GM23338 (cell line): ENCODE results near the gene TBC1D7. TPM values are rescaled to one million over a fixed set of nuclear protein-coding genes. Genes with fewer than 3 reads are reported as not detected.

Experiments
- ATAC-seq: fragments of 200-7000 bp; cut with Tn5 transposase; 3 replicates; pipeline ENCODE4 v1.9.1; 2020
- DNase-seq: peaks from one replicate; pipeline ENCODE4 v3.0.0-alpha.2; 2015; ENCODE audit warnings: low spot score
- H2AFZ ChIP-seq: fragments of 200-600 bp; sonication (generic); 2 replicates; pipeline ENCODE4 v1.8.0; 2016; ENCODE audit warnings: antibody characterized with exemption, mild to moderate bottlenecking, moderate library complexity
- H3F3A ChIP-seq: fragments of 200-600 bp; sonication (generic); replicated peaks from 2 replicates; pipeline ENCODE4 v1.8.0; 2017; ENCODE audit warnings: antibody characterized with exemption, mixed run types, low read depth
- H3K27ac ChIP-seq: fragments of 200-600 bp; sonication (generic); 2 replicates; pipeline ENCODE4 v1.6.1; 2016; ENCODE audit warnings: low read depth
- H3K27me3 ChIP-seq: fragments of 200-600 bp; sonication (generic); 2 replicates; pipeline ENCODE4 v1.8.0; 2016; ENCODE audit warnings: mild to moderate bottlenecking, mixed run types, moderate library complexity; ENCODE audit not compliant: insufficient read depth
- H3K36me3 ChIP-seq: fragments of 200-600 bp; sonication (generic); 2 replicates; pipeline ENCODE4 v1.8.0; 2016; ENCODE audit warnings: mild to moderate bottlenecking; ENCODE audit not compliant: insufficient read depth
- H3K4me1 ChIP-seq: fragments of 200-600 bp; sonication (generic); 2 replicates; pipeline ENCODE4 v1.8.0; 2016; ENCODE audit warnings: mild to moderate bottlenecking, moderate library complexity; ENCODE audit not compliant: insufficient read depth
- H3K4me2 ChIP-seq: fragments of 200-600 bp; sonication (generic); 2 replicates; pipeline ENCODE4 v1.7.1; 2017; ENCODE audit warnings: mixed run types
- H3K4me3 ChIP-seq: fragments of 200-600 bp; sonication (generic); 2 replicates; pipeline ENCODE4 v1.6.1; 2016; ENCODE audit warnings: mixed run types
- H3K79me2 ChIP-seq: fragments of 200-600 bp; sonication (generic); replicated peaks from 2 replicates; pipeline ENCODE4 v1.8.0; 2017; ENCODE audit warnings: mild to moderate bottlenecking; ENCODE audit not compliant: insufficient read depth
- H3K9me2 ChIP-seq: fragments of 200-600 bp; sonication (generic); 2 replicates; pipeline ENCODE4 v1.8.0; 2017; ENCODE audit not compliant: insufficient read depth
- H4K20me1 ChIP-seq: fragments of 200-600 bp; sonication (generic); replicated peaks from 2 replicates; pipeline ENCODE4 v1.8.0; 2017; ENCODE audit warnings: mild to moderate bottlenecking; ENCODE audit not compliant: insufficient read depth
- H3K27ac Mint-ChIP-seq: 2 replicates; pipeline ENCODE4 v1.8.0; 2020; ENCODE audit warnings: inconsistent platforms, mild to moderate bottlenecking, moderate library complexity, mixed read lengths
- H3K27me3 Mint-ChIP-seq: 3 replicates; pipeline ENCODE4 v1.8.0; 2022; ENCODE audit warnings: low read depth, mild to moderate bottlenecking, moderate library complexity, mixed read lengths, inconsistent platforms; ENCODE audit not compliant: insufficient read depth, poor library complexity
- H3K36me3 Mint-ChIP-seq: 3 replicates; pipeline ENCODE4 v1.8.0; 2021; ENCODE audit warnings: low read depth, mild to moderate bottlenecking, inconsistent platforms, moderate library complexity, mixed read lengths
- H3K4me1 Mint-ChIP-seq: 3 replicates; pipeline ENCODE4 v1.8.0; 2020; ENCODE audit warnings: mild to moderate bottlenecking, inconsistent platforms, mixed read lengths
- H3K4me3 Mint-ChIP-seq: 3 replicates; pipeline ENCODE4 v1.8.0; 2021; ENCODE audit warnings: moderate library complexity, mild to moderate bottlenecking, inconsistent platforms, mixed read lengths
- H3K9me3 Mint-ChIP-seq: 3 replicates; pipeline ENCODE4 v1.8.0; 2020; ENCODE audit warnings: moderate library complexity, mild to moderate bottlenecking, inconsistent platforms, mixed read lengths
- CREB1 ChIP-seq: fragments of 250-450 bp; sonication (Bioruptor Pico); IDR thresholded peaks from 2 replicates; pipeline ENCODE4 v1.5.0; 2020; ENCODE audit warnings: low read depth, mild to moderate bottlenecking, moderate library complexity
- EZH2 ChIP-seq: fragments of 200-600 bp; sonication (generic); IDR thresholded peaks from one replicate; pipeline ENCODE4 v1.8.0; 2017; ENCODE audit warnings: antibody characterized with exemption, mild to moderate bottlenecking, low read depth; ENCODE audit not compliant: unreplicated experiment
- EZH2phosphoT487 ChIP-seq: fragments of 200-600 bp; sonication (generic); IDR thresholded peaks from one replicate; pipeline ENCODE4 v1.8.1; 2018; ENCODE audit warnings: antibody characterized with exemption; ENCODE audit not compliant: unreplicated experiment
- JUNB ChIP-seq: IDR thresholded peaks from one replicate; pipeline ENCODE4 v1.6.1; 2016; ENCODE audit warnings: antibody characterized with exemption; ENCODE audit not compliant: unreplicated experiment
- NANOG ChIP-seq: IDR thresholded peaks from 2 replicates; pipeline ENCODE4 v1.6.1; 2016; ENCODE audit warnings: antibody characterized with exemption, borderline replicate concordance
- POLR2AphosphoS5 ChIP-seq: IDR thresholded peaks from 2 replicates; pipeline ENCODE4 v1.6.1; 2016; ENCODE audit warnings: antibody characterized with exemption, low read depth
- STAT1 ChIP-seq: IDR thresholded peaks from one replicate; pipeline ENCODE4 v1.6.1; 2016; ENCODE audit warnings: antibody characterized with exemption; ENCODE audit not compliant: unreplicated experiment
- ZNF114 ChIP-seq: fragments of 250-450 bp; sonication (Bioruptor Pico); IDR thresholded peaks from 2 replicates; pipeline ENCODE4 v1.5.0; 2020; ENCODE audit warnings: mild to moderate bottlenecking, moderate library complexity
- ZNF331 ChIP-seq: fragments of 250-450 bp; sonication (Bioruptor Pico); IDR thresholded peaks from 2 replicates; pipeline ENCODE4 v1.5.0; 2020; ENCODE audit warnings: low read depth, mild to moderate bottlenecking, moderate library complexity
- polyA plus RNA-seq: library from polyadenylated mRNA; unstranded; fragments of >200 nt; fragmentation: Nextera tagmentation; extraction: Ambion mirVana; gene quantifications from 2 replicates; pipeline ENCODE4 v1.2.1, GENCODE V29; 2016
- total RNA-seq: library from RNA; depleted of rRNA; stranded (reverse); fragments of >200 nt; shearing (Covaris generic); gene quantifications from 2 replicates; pipeline ENCODE4 v1.2.3, GENCODE V29; 2014
- TF ChIP-seq, protein P1 (sequence below): fragments of 250-450 bp; sonication (Bioruptor Pico); IDR thresholded peaks from 2 replicates; pipeline ENCODE4 v1.5.0; 2020; ENCODE audit warnings: mild to moderate bottlenecking, moderate library complexity
- TF ChIP-seq, protein P2 (sequence below), 2 experiments: fragments of 200-600 bp in 1 of 2; sonication (generic) in 1 of 2; conservative IDR thresholded peaks; 2 replicates each; pipeline versions ENCODE4 v1.5.1 to v1.6.1; 2016 to 2017; ENCODE audit warnings: antibody characterized with exemption in 2 of 2, low read depth in 2 of 2, mild to moderate bottlenecking in 2 of 2, moderate library complexity in 1 of 2
- TF ChIP-seq, protein P3 (sequence below): IDR thresholded peaks from 2 replicates; pipeline ENCODE4 v1.6.1; 2016; ENCODE audit warnings: antibody characterized with exemption
- TF ChIP-seq, protein P4 (sequence below): IDR thresholded peaks from one replicate; pipeline ENCODE4 v1.6.1; 2018; ENCODE audit warnings: antibody characterized with exemption; ENCODE audit not compliant: unreplicated experiment

Gene TBC1D7
- total and polyA plus RNA-seq, 2 experiments from 2014 or later: 62.0 to 70.4 TPM

DNA sequence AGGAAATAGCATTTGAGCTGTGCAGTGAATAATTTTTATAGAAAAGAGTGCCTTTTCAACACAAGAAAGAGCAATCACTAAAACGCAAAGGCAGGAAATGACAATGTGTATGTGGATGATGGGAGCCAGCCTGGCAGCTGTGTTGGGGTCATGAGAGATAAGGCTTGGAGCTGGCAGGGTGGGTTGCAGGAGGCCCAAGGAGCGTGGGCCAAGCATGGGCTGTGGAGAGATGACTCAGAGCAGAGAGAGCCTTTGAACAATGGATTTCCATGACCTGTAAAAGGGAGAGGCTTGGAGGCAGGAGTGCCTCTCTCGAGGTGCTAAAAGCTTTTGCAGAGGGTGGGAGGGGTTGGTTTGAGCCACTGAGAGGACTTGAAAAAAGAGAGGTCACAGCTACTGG, 6.6 kb upstream of the TBC1D7 start:
- Mint-ChIP-seq H3K27ac (no peak overlapping the region; the same call in 1 of the 2 replicates), H3K27me3 (peaks cover 6% of the 10 kb centered on the region), H3K9me3 (no peaks in the 10 kb centered on the region), H3K4me1 (peaks cover 11% of the 10 kb centered on the region), H3K36me3 (no peaks in the 10 kb centered on the region), H3K4me3 (no peak overlapping the region; the same call in 2 of the 3 replicates)
- TF ChIP-seq STAT1 (no peak), NANOG (no peak), JUNB (no peak), ZNF331 (no peak), ZNF114 (CRISPR knock-in tag) (no peak), EZH2 (no peak), EZH2phosphoT487 (no peak), POLR2AphosphoS5 (no peak), CREB1 (CRISPR knock-in tag) (no peak)
- TF ChIP-seq, protein P1, sequence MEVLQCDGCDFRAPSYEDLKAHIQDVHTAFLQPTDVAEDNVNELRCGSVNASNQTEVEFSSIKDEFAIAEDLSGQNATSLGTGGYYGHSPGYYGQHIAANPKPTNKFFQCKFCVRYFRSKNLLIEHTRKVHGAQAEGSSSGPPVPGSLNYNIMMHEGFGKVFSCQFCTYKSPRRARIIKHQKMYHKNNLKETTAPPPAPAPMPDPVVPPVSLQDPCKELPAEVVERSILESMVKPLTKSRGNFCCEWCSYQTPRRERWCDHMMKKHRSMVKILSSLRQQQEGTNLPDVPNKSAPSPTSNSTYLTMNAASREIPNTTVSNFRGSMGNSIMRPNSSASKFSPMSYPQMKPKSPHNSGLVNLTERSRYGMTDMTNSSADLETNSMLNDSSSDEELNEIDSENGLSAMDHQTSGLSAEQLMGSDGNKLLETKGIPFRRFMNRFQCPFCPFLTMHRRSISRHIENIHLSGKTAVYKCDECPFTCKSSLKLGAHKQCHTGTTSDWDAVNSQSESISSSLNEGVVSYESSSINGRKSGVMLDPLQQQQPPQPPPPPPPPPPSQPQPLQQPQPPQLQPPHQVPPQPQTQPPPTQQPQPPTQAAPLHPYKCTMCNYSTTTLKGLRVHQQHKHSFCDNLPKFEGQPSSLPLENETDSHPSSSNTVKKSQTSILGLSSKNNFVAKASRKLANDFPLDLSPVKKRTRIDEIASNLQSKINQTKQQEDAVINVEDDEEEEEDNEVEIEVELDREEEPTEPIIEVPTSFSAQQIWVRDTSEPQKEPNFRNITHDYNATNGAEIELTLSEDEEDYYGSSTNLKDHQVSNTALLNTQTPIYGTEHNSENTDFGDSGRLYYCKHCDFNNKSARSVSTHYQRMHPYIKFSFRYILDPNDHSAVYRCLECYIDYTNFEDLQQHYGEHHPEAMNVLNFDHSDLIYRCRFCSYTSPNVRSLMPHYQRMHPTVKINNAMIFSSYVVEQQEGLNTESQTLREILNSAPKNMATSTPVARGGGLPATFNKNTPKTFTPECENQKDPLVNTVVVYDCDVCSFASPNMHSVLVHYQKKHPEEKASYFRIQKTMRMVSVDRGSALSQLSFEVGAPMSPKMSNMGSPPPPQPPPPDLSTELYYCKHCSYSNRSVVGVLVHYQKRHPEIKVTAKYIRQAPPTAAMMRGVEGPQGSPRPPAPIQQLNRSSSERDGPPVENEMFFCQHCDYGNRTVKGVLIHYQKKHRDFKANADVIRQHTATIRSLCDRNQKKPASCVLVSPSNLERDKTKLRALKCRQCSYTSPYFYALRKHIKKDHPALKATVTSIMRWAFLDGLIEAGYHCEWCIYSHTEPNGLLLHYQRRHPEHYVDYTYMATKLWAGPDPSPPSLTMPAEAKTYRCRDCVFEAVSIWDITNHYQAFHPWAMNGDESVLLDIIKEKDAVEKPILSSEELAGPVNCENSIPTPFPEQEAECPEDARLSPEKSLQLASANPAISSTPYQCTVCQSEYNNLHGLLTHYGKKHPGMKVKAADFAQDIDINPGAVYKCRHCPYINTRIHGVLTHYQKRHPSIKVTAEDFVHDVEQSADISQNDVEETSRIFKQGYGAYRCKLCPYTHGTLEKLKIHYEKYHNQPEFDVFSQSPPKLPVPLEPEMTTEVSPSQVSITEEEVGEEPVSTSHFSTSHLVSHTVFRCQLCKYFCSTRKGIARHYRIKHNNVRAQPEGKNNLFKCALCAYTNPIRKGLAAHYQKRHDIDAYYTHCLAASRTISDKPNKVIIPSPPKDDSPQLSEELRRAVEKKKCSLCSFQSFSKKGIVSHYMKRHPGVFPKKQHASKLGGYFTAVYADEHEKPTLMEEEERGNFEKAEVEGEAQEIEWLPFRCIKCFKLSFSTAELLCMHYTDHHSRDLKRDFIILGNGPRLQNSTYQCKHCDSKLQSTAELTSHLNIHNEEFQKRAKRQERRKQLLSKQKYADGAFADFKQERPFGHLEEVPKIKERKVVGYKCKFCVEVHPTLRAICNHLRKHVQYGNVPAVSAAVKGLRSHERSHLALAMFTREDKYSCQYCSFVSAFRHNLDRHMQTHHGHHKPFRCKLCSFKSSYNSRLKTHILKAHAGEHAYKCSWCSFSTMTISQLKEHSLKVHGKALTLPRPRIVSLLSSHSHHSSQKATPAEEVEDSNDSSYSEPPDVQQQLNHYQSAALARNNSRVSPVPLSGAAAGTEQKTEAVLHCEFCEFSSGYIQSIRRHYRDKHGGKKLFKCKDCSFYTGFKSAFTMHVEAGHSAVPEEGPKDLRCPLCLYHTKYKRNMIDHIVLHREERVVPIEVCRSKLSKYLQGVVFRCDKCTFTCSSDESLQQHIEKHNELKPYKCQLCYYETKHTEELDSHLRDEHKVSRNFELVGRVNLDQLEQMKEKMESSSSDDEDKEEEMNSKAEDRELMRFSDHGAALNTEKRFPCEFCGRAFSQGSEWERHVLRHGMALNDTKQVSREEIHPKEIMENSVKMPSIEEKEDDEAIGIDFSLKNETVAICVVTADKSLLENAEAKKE (CRISPR knock-in tag): no peak
- TF ChIP-seq, protein P2, sequence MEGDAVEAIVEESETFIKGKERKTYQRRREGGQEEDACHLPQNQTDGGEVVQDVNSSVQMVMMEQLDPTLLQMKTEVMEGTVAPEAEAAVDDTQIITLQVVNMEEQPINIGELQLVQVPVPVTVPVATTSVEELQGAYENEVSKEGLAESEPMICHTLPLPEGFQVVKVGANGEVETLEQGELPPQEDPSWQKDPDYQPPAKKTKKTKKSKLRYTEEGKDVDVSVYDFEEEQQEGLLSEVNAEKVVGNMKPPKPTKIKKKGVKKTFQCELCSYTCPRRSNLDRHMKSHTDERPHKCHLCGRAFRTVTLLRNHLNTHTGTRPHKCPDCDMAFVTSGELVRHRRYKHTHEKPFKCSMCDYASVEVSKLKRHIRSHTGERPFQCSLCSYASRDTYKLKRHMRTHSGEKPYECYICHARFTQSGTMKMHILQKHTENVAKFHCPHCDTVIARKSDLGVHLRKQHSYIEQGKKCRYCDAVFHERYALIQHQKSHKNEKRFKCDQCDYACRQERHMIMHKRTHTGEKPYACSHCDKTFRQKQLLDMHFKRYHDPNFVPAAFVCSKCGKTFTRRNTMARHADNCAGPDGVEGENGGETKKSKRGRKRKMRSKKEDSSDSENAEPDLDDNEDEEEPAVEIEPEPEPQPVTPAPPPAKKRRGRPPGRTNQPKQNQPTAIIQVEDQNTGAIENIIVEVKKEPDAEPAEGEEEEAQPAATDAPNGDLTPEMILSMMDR (conservative IDR thresholded peaks at IDR 0.05; ENCODE audit: low read depth in 2 of 2): no peak
- TF ChIP-seq, protein P3, sequence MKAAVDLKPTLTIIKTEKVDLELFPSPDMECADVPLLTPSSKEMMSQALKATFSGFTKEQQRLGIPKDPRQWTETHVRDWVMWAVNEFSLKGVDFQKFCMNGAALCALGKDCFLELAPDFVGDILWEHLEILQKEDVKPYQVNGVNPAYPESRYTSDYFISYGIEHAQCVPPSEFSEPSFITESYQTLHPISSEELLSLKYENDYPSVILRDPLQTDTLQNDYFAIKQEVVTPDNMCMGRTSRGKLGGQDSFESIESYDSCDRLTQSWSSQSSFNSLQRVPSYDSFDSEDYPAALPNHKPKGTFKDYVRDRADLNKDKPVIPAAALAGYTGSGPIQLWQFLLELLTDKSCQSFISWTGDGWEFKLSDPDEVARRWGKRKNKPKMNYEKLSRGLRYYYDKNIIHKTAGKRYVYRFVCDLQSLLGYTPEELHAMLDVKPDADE: no peak
- TF ChIP-seq, protein P4, sequence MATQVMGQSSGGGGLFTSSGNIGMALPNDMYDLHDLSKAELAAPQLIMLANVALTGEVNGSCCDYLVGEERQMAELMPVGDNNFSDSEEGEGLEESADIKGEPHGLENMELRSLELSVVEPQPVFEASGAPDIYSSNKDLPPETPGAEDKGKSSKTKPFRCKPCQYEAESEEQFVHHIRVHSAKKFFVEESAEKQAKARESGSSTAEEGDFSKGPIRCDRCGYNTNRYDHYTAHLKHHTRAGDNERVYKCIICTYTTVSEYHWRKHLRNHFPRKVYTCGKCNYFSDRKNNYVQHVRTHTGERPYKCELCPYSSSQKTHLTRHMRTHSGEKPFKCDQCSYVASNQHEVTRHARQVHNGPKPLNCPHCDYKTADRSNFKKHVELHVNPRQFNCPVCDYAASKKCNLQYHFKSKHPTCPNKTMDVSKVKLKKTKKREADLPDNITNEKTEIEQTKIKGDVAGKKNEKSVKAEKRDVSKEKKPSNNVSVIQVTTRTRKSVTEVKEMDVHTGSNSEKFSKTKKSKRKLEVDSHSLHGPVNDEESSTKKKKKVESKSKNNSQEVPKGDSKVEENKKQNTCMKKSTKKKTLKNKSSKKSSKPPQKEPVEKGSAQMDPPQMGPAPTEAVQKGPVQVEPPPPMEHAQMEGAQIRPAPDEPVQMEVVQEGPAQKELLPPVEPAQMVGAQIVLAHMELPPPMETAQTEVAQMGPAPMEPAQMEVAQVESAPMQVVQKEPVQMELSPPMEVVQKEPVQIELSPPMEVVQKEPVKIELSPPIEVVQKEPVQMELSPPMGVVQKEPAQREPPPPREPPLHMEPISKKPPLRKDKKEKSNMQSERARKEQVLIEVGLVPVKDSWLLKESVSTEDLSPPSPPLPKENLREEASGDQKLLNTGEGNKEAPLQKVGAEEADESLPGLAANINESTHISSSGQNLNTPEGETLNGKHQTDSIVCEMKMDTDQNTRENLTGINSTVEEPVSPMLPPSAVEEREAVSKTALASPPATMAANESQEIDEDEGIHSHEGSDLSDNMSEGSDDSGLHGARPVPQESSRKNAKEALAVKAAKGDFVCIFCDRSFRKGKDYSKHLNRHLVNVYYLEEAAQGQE: no peak
- no peak for DNase-seq
- Histone ChIP-seq H3K36me3 (no peaks in the 10 kb centered on the region), H2AFZ (no peak overlapping the region), H3K27me3 (no peaks in the 10 kb centered on the region), H3K4me1 (no peaks in the 10 kb centered on the region; the same call in 1 of the 2 replicates), H3K4me3 (no peak overlapping the region), H3K4me2 (no peak overlapping the region), H3F3A (no peaks in the 10 kb centered on the region), H3K79me2 (no peaks in the 10 kb centered on the region), H4K20me1 (no peaks in the 10 kb centered on the region), H3K9me2 (no peaks in the 10 kb centered on the region), H3K27ac (no peak overlapping the region)
- no peak for ATAC-seq
